Stimulated activated naive CD8-positive, alpha-beta T cell treated with anti-CD3 and anti-CD28 coated beads, Interleukin-15, Interleukin-2, amounts not matched to agents 100 ng/mL and 50 ng/mL, for 24 hours (primary cell): ENCODE results near the gene TMEM150B.

Experiments used
- H3K27ac Mint-ChIP-seq: one replicate; pipeline ENCODE4 v1.8.0; 2021; ENCODE audit warnings: mild to moderate bottlenecking, mixed read lengths
- H3K27me3 Mint-ChIP-seq: one replicate; pipeline ENCODE4 v1.8.0; 2021; ENCODE audit warnings: mixed read lengths
- H3K36me3 Mint-ChIP-seq: one replicate; pipeline ENCODE4 v1.8.0; 2021; ENCODE audit warnings: low read depth, mixed read lengths
- H3K4me1 Mint-ChIP-seq: one replicate; pipeline ENCODE4 v1.8.0; 2021; ENCODE audit warnings: low read depth, mixed read lengths
- H3K4me3 Mint-ChIP-seq: one replicate; pipeline ENCODE4 v1.8.0; 2021; ENCODE audit warnings: mild to moderate bottlenecking, mixed read lengths
- H3K9me3 Mint-ChIP-seq: one replicate; pipeline ENCODE4 v1.8.0; 2021; ENCODE audit warnings: mixed read lengths

TMEM150B gene

GRCh38 chr19:55325172-55325571 is at the start of gene TMEM150B:
Gene TMEM150B, minus strand, starts transcription at chr19:55325341. Its CDS starts 4,305 bp downstream, at chr19:55321036.
- H3K4me3 Mint-ChIP-seq = no peak within 1 kb of the TSS
- H3K27ac Mint-ChIP-seq = no peak within 1 kb of the TSS

GRCh38 chr19:55373993-55374757 is 49.0 kb upstream of the TMEM150B start:
- H3K27me3 Mint-ChIP-seq = peaks cover 36% of the 10 kb centered on the region
- no peaks in the 10 kb centered on the region for H3K9me3 Mint-ChIP-seq
- H3K36me3 Mint-ChIP-seq = no peaks in the 10 kb centered on the region
- H3K4me3 Mint-ChIP-seq = no peak overlapping the region
- H3K4me1 Mint-ChIP-seq = peaks cover 21% of the 10 kb centered on the region
- peak overlapping the region; percentile 71 for H3K27ac Mint-ChIP-seq

More at GRCh38 chr19:55325172-55325571, at the start of gene TMEM150B:
- H3K36me3 Mint-ChIP-seq = no peaks in the 10 kb centered on the region
- peaks cover 4% of the 10 kb centered on the region for H3K27me3 Mint-ChIP-seq
- H3K4me1 Mint-ChIP-seq = no peaks in the 10 kb centered on the region
- H3K9me3 Mint-ChIP-seq = no peaks in the 10 kb centered on the region

- peaks cover 36% of the 10 kb centered on the region for H3K27me3 Mint-ChIP-seq
- no peak overlapping the region for H3K4me3 Mint-ChIP-seq
- H3K36me3 Mint-ChIP-seq = no peaks in the 10 kb centered on the region
- no peaks in the 10 kb centered on the region for H3K9me3 Mint-ChIP-seq
- peak overlapping the region; percentile 71 for H3K27ac Mint-ChIP-seq
- H3K4me1 Mint-ChIP-seq = peaks cover 21% of the 10 kb centered on the region
Observed at GRCh38 chr19:55373306-55373992, 48.3 kb upstream of the TMEM150B start.

GRCh38 chr19:55372316-55373081 is 47.4 kb upstream of the TMEM150B start:
- Mint-ChIP-seq H3K36me3 (no peaks in the 10 kb centered on the region), H3K4me3 (no peak overlapping the region), H3K4me1 (peaks cover 21% of the 10 kb centered on the region), H3K9me3 (no peaks in the 10 kb centered on the region), H3K27ac (no peak overlapping the region), H3K27me3 (peaks cover 40% of the 10 kb centered on the region)

GRCh38 chr19:55370305-55370988 is 45.3 kb upstream of the TMEM150B start, which contains the start of gene IL11:
Gene IL11, minus strand, starts transcription at chr19:55370463. Its CDS starts 153 bp downstream, at chr19:55370310.
- Mint-ChIP-seq H3K4me3 (peak within 1 kb of the TSS; percentile 73), H3K27me3 (peaks cover 37% of the 10 kb centered on the region), H3K4me1 (peaks cover 21% of the 10 kb centered on the region), H3K27ac (no peak within 1 kb of the TSS), H3K36me3 (no peaks in the 10 kb centered on the region), H3K9me3 (no peaks in the 10 kb centered on the region)

- Mint-ChIP-seq H3K4me1 (peaks cover 21% of the 10 kb centered on the region), H3K4me3 (peak overlapping the region; percentile 73), H3K27me3 (peaks cover 34% of the 10 kb centered on the region), H3K27ac (no peak overlapping the region), H3K9me3 (no peaks in the 10 kb centered on the region), H3K36me3 (no peaks in the 10 kb centered on the region)
Observed at GRCh38 chr19:55369653-55370304, 44.6 kb upstream of the TMEM150B start.

GRCh38 chr19:55368701-55369563 is 43.8 kb upstream of the TMEM150B start:
- H3K4me3 Mint-ChIP-seq = no peak overlapping the region
- peaks cover 33% of the 10 kb centered on the region for H3K27me3 Mint-ChIP-seq

GRCh38 chr19:55368106-55368505 is 43.0 kb upstream of the TMEM150B start:
- Mint-ChIP-seq H3K4me3 (no peak overlapping the region), H3K4me1 (peaks cover 17% of the 10 kb centered on the region), H3K36me3 (no peaks in the 10 kb centered on the region), H3K27ac (no peak overlapping the region), H3K9me3 (no peaks in the 10 kb centered on the region), H3K27me3 (peaks cover 29% of the 10 kb centered on the region)

More at GRCh38 chr19:55368701-55369563, 43.8 kb upstream of the TMEM150B start:
- Mint-ChIP-seq H3K4me1 (peaks cover 21% of the 10 kb centered on the region), H3K36me3 (no peaks in the 10 kb centered on the region), H3K9me3 (no peaks in the 10 kb centered on the region), H3K27ac (no peak overlapping the region)

- Mint-ChIP-seq H3K27me3 (peaks cover 22% of the 10 kb centered on the region), H3K4me3 (no peak overlapping the region), H3K36me3 (no peaks in the 10 kb centered on the region), H3K9me3 (no peaks in the 10 kb centered on the region), H3K27ac (no peak overlapping the region), H3K4me1 (peaks cover 10% of the 10 kb centered on the region)
Observed at GRCh38 chr19:55366790-55367189, 41.6 kb upstream of the TMEM150B start.

GRCh38 chr19:55365964-55366363 is 40.8 kb upstream of the TMEM150B start:
- Mint-ChIP-seq H3K36me3 (no peaks in the 10 kb centered on the region), H3K27ac (no peak overlapping the region), H3K9me3 (no peaks in the 10 kb centered on the region), H3K27me3 (peaks cover 16% of the 10 kb centered on the region), H3K4me3 (no peak overlapping the region), H3K4me1 (peaks cover 10% of the 10 kb centered on the region)

- no peak overlapping the region for H3K4me3 Mint-ChIP-seq
- no peaks in the 10 kb centered on the region for H3K9me3 Mint-ChIP-seq
- H3K4me1 Mint-ChIP-seq = peaks cover 4% of the 10 kb centered on the region
- H3K36me3 Mint-ChIP-seq = no peaks in the 10 kb centered on the region
- no peak overlapping the region for H3K27ac Mint-ChIP-seq
- H3K27me3 Mint-ChIP-seq = peaks cover 8% of the 10 kb centered on the region
Observed at GRCh38 chr19:55365245-55365644, 40.1 kb upstream of the TMEM150B start.

GRCh38 chr19:55362990-55363716 is 38.0 kb upstream of the TMEM150B start, which contains the start of gene GARIN5B:
Gene GARIN5B, minus strand, starts transcription at chr19:55363260. Its CDS starts 194 bp downstream, at chr19:55363066.
- Mint-ChIP-seq H3K4me3 (no peak within 1 kb of the TSS), H3K9me3 (no peaks in the 10 kb centered on the region), H3K27ac (no peak within 1 kb of the TSS), H3K36me3 (no peaks in the 10 kb centered on the region), H3K27me3 (peaks cover 4% of the 10 kb centered on the region), H3K4me1 (no peaks in the 10 kb centered on the region)
